HepG2 (cell line): ENCODE measurements around the gene IL27RA. TPM values are rescaled to one million over a fixed set of nuclear protein-coding genes. Genes with fewer than 3 reads are reported as not detected.

Experiments
- ATAC-seq: fragments of 200-7000 bp; cut with Tn5 transposase; 3 replicates; pipeline ENCODE4 v1.9.1; 2020; ENCODE audit warnings: mild to moderate bottlenecking, moderate library complexity
- BruUV-seq: library from RNA; stranded (reverse); fragments of 400-500 nt; replicated peaks from 2 replicates; lab custom pipeline; 2021; lab: Mats Ljungman, UMichigan
- CTCF ChIA-PET: fragments of 300-600 bp; formaldehyde crosslinking; extraction: SDS; loops from one replicate; lab custom pipeline; 2021; ENCODE audit warnings: low total read pairs, inconsistent platforms, low intra/inter-chr PET ratio; lab: Yijun Ruan, JAX
- POLR2A ChIA-PET: fragments of 350-600 bp; sonication (Branson Sonifier 250); formaldehyde crosslinking; loops from one replicate; lab custom pipeline; 2020; ENCODE audit warnings: antibody characterized with exemption, inconsistent platforms; lab: Yijun Ruan, JAX
- DNase-seq: peaks from one replicate; pipeline ENCODE4 v3.0.0-alpha.2; 2015; ENCODE audit warnings: low spot score
- FAIRE-seq: peaks from 3 replicates; lab custom pipeline; 2011; peaks lifted over from hg19 to GRCh38; lab: Jason Lieb, UNC
- H2AFZ ChIP-seq: one replicate; pipeline ENCODE4 v1.6.1; 2011; ENCODE audit warnings: low read length, inconsistent platforms
- H3K27ac ChIP-seq: fragments of 300-600 bp; 3 replicates; pipeline ENCODE4 v1.8.0; 2011; ENCODE audit warnings: mixed run types, mild to moderate bottlenecking, mixed read lengths, low read length, inconsistent platforms; ENCODE audit not compliant: insufficient read depth; ENCODE audit errors: extremely low read length
- H3K27me3 ChIP-seq, 2 experiments: fragments of 200-600 bp in 1 of 2; 2 replicates in 1 of 2; 3 replicates in 1 of 2; pipeline versions ENCODE4 v1.6.0 to v1.8.0; 2011; ENCODE audit warnings: low read length in 2 of 2, mild to moderate bottlenecking in 2 of 2, moderate library complexity in 2 of 2, inconsistent platforms in 1 of 2; ENCODE audit not compliant: insufficient read depth in 2 of 2, control insufficient read depth in 1 of 2
- H3K36me3 ChIP-seq, 2 experiments: fragments of 200-600 bp in 1 of 2; replicated peaks in 1 of 2; 2 replicates in 1 of 2; 3 replicates in 1 of 2; pipeline versions ENCODE4 v1.5.1 to v1.8.0; 2011; ENCODE audit warnings: low read length in 2 of 2, inconsistent platforms in 1 of 2; ENCODE audit not compliant: insufficient read depth in 2 of 2, control insufficient read depth in 1 of 2
- H3K4me1 ChIP-seq: 2 replicates; pipeline ENCODE4 v1.5.1; 2012; ENCODE audit warnings: low read length, inconsistent platforms; ENCODE audit not compliant: insufficient read depth
- H3K4me2 ChIP-seq: 2 replicates; pipeline ENCODE4 v1.6.0; 2011; ENCODE audit warnings: low read depth, low read length, inconsistent platforms
- H3K4me3 ChIP-seq, 3 experiments: fragments of 200-600 bp in 1 of 3; sonication (generic), shearing (Covaris generic) in 1 of 3; replicated peaks in 1 of 3; 2 replicates each; pipeline ENCODE4 v1.5.1; 2011 to 2016; ENCODE audit warnings: low read length in 3 of 3, inconsistent platforms in 2 of 3, low read depth in 2 of 3, mild to moderate bottlenecking in 2 of 3, control low read depth in 1 of 3, mixed read lengths in 1 of 3; ENCODE audit not compliant: insufficient read depth in 1 of 3
- H3K79me2 ChIP-seq: one replicate; pipeline ENCODE4 v1.6.1; 2011; ENCODE audit warnings: low read length, inconsistent platforms; ENCODE audit not compliant: insufficient read depth
- H3K9ac ChIP-seq: 2 replicates; pipeline ENCODE4 v1.6.0; 2011; ENCODE audit warnings: mild to moderate bottlenecking, low read depth, low read length, inconsistent platforms; ENCODE audit not compliant: insufficient read depth
- H3K9me3 ChIP-seq: 2 replicates; pipeline ENCODE4 v1.5.1; 2012; ENCODE audit warnings: mild to moderate bottlenecking, low read length
- H4K20me1 ChIP-seq: 2 replicates; pipeline ENCODE4 v1.6.0; 2011; ENCODE audit warnings: inconsistent platforms, mild to moderate bottlenecking, low read length, moderate library complexity; ENCODE audit not compliant: insufficient read depth
- ARNTL ChIP-seq: sonication (generic); formaldehyde crosslinking; IDR thresholded peaks from 2 replicates; pipeline ENCODE4 v1.4.0; 2020; ENCODE audit warnings: mild to moderate bottlenecking, missing genetic modification reagents
- HDAC6 ChIP-seq: fragments of 200-600 bp; sonication (generic); IDR thresholded peaks from 2 replicates; pipeline ENCODE4 v1.7.0; 2017; ENCODE audit warnings: mild to moderate bottlenecking, antibody characterized with exemption, low read length, low read depth
- MLXIP ChIP-seq: sonication (generic); formaldehyde crosslinking; IDR thresholded peaks from 2 replicates; pipeline ENCODE4 v1.9.0; 2021; ENCODE audit warnings: missing genetic modification reagents, borderline replicate concordance
- RAD21 ChIP-seq: fragments of 450-650 bp; formaldehyde crosslinking; IDR thresholded peaks from 2 replicates; pipeline ENCODE4 v1.5.0; 2020; ENCODE audit warnings: mild to moderate bottlenecking
- TFDP1 ChIP-seq: IDR thresholded peaks from 2 replicates; pipeline ENCODE4 v1.6.1; 2016; ENCODE audit warnings: missing compliant biosample characterization, missing genetic modification reagents, borderline replicate concordance
- ZBTB40 ChIP-seq, 2 experiments: fragments of 450-650 bp in 1 of 2; sonication (generic) in 1 of 2; formaldehyde crosslinking in 1 of 2; IDR thresholded peaks; 2 replicates each; pipeline versions ENCODE4 v1.6.1 to v1.8.0; 2016 to 2022; ENCODE audit warnings: antibody characterized with exemption in 1 of 2, mild to moderate bottlenecking in 1 of 2, missing genetic modification reagents in 1 of 2
- ZNF30 ChIP-seq: sonication (generic); formaldehyde crosslinking; IDR thresholded peaks from 2 replicates; pipeline ENCODE4 v1.5.0; 2020; ENCODE audit warnings: mild to moderate bottlenecking, missing genetic modification reagents
- ZNF816 ChIP-seq: sonication (generic); formaldehyde crosslinking; IDR thresholded peaks from 2 replicates; pipeline ENCODE4 v1.8.0; 2022; ENCODE audit warnings: missing genetic modification reagents, mild to moderate bottlenecking, borderline replicate concordance
- WGBS: methylation state at CpG from one replicate; pipeline ENCODE4 v1.1.6; 2017; ENCODE audit warnings: low lambda C conversion rate; 5-methylcytosine and 5-hydroxymethylcytosine counted together
- in situ Hi-C: cut with HindIII; loops from 2 replicates; pipeline ENCODE4 v1.10.0; 2017; ENCODE audit warnings: low pct_unique_long_range_greater_than_20kb; ENCODE audit not compliant: extremely low pct_ligation_motif_present
- intact Hi-C: fragments of 100-400 bp; cut with micrococcal nuclease; formaldehyde crosslinking; loops from one replicate; pipeline ENCODE4 v1.10.0; 2022; ENCODE audit not compliant: unreplicated experiment
- polyA plus RNA-seq, 8 experiments: library from polyadenylated mRNA; depleted of rRNA in 3 of 8; stranded (reverse) in 7 of 8; unstranded in 1 of 8; fragments of >200 nt; fragmentation: Illumina TruSeq in 4 of 8; extraction: Trizol in 4 of 8; gene quantifications; 2 replicates each; pipeline versions ENCODE4 v1.2.1 to v1.2.3, GENCODE V29; 2011 to 2016; ENCODE audit warnings: low read depth in 4 of 8, missing spikeins in 1 of 8, mixed read lengths in 1 of 8; ENCODE audit not compliant: insufficient read depth in 1 of 8
- total RNA-seq, 5 experiments: library from RNA; depleted of rRNA; stranded (reverse); fragments of >200 nt; fragmentation: Illumina TruSeq; extraction: Trizol; gene quantifications; 2 replicates each; pipeline ENCODE4 v1.2.3, GENCODE V29; 2016; ENCODE audit warnings: low read depth in 1 of 5
- TF ChIP-seq, protein P1 (sequence below): sonication (generic); formaldehyde crosslinking; IDR thresholded peaks from 2 replicates; pipeline ENCODE4 v1.8.0; 2022; ENCODE audit warnings: missing genetic modification reagents, mild to moderate bottlenecking, borderline replicate concordance

IL27RA gene
- total and polyA plus RNA-seq, 2 of the 13 experiments (the other 11 are each of a cell fraction or from before 2014, with no cell fraction given) = 3.5 to 8.1 TPM

- H3K36me3 ChIP-seq = no peaks in the 10 kb centered on the region
- WGBS = 33% methylated on average over 6 of the region's 6 CpGs
- no peak overlapping the region for H2AFZ ChIP-seq
- in situ Hi-C loops (no loop called here), intact Hi-C loops (no loop called here)
- H3K9ac ChIP-seq = no peak overlapping the region
- H4K20me1 ChIP-seq = no peaks in the 10 kb centered on the region
- H3K9me3 ChIP-seq = no peaks in the 10 kb centered on the region
- DNase-seq (no peak), ATAC-seq (no peak), FAIRE-seq (no peak)
- no peaks in the 10 kb centered on the region for H3K27me3 ChIP-seq
- peaks cover 49% of the 10 kb centered on the region for H3K4me1 ChIP-seq
- H3K79me2 ChIP-seq = no peaks in the 10 kb centered on the region
- BruUV-seq = no TSS peak
- ChIA-PET POLR2A (interaction anchor here (0.6 kb wide), 1 partner anchor 13 kb away, joined by 3 read pairs; the partner anchor contains the start of gene RFX1), CTCF (no interaction called here)
- H3K4me3 ChIP-seq = no peak overlapping the region
- H3K27ac ChIP-seq = no peak overlapping the region
- no peak overlapping the region for H3K4me2 ChIP-seq
- TF ChIP-seq HDAC6 (no peak), MLXIP (CRISPR knock-in tag) (no peak), ZNF816 (CRISPR knock-in tag) (no peak), RAD21 (CRISPR knock-in tag) (no peak), ZNF30 (no peak), ZBTB40 (IDR thresholded peaks at IDR 0.05) (no peak), ZBTB40 (CRISPR knock-in tag; IDR thresholded peaks at IDR 0.05) (no peak), ARNTL (CRISPR knock-in tag) (no peak), TFDP1 (CRISPR knock-in tag) (no peak)
- TF ChIP-seq, protein P1, sequence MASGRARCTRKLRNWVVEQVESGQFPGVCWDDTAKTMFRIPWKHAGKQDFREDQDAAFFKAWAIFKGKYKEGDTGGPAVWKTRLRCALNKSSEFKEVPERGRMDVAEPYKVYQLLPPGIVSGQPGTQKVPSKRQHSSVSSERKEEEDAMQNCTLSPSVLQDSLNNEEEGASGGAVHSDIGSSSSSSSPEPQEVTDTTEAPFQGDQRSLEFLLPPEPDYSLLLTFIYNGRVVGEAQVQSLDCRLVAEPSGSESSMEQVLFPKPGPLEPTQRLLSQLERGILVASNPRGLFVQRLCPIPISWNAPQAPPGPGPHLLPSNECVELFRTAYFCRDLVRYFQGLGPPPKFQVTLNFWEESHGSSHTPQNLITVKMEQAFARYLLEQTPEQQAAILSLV (CRISPR knock-in tag) = no peak
Observed at GRCh38 chr19:14019100-14019499, 12.5 kb upstream of the IL27RA start.
